ENCODE measurements around the gene ACSL5.
"Not testable (repeated sequence)": the region's sequence is repeated elsewhere in the genome, so short reads cannot be mapped to it uniquely, and the experiment has no call there.

The ACSL5 gene

GRCh38 chr10:112461029-112461887 lies 87.3 kb downstream of the ACSL5 start:
- no peak overlapping the region for H3K27ac ChIP-seq
- TF ChIP-seq CTCF (conservative IDR thresholded peaks at IDR 0.05): no peak

- H3K27ac ChIP-seq: not testable (repeated sequence)
Measured at GRCh38 chr10:112464074-112464473, 90.2 kb downstream of the ACSL5 start.

- no peak overlapping the region for H3K27ac ChIP-seq
- no peak for TF ChIP-seq CTCF (conservative IDR thresholded peaks at IDR 0.05)
Measured at GRCh38 chr10:112465299-112465883, 91.5 kb downstream of the ACSL5 start.

- no peak for TF ChIP-seq CTCF (conservative IDR thresholded peaks at IDR 0.05)
Measured at GRCh38 chr10:112466802-112467201, 92.9 kb downstream of the ACSL5 start.

GRCh38 chr10:112467541-112468075 lies 93.7 kb downstream of the ACSL5 start:
- no peak for TF ChIP-seq CTCF (conservative IDR thresholded peaks at IDR 0.05)
- no peak overlapping the region for H3K27ac ChIP-seq

More at GRCh38 chr10:112466802-112467201, 92.9 kb downstream of the ACSL5 start:
- no peak overlapping the region for H3K27ac ChIP-seq

- TF ChIP-seq CTCF (conservative IDR thresholded peaks at IDR 0.05): peak; percentile 87
- H3K27ac ChIP-seq: no peak overlapping the region
Measured at GRCh38 chr10:112471878-112472487, 98.1 kb downstream of the ACSL5 start.

GRCh38 chr10:112475575-112476218 lies 101.8 kb downstream of the ACSL5 start:
- H3K27ac ChIP-seq: peak overlapping the region; percentile 55
- TF ChIP-seq CTCF (conservative IDR thresholded peaks at IDR 0.05): peak; percentile 82
